ENCODE measurements around the gene WRNIP1. TPM values are rescaled to one million over a fixed set of nuclear protein-coding genes. Genes with fewer than 3 reads are reported as not detected.

WRNIP1 gene
- total and polyA plus RNA-seq, 9 of the 15 experiments (the other 6 are each of a cell fraction or from before 2014, with no cell fraction given), result 13.2 to 63.6 (median 48.6) TPM

DNA sequence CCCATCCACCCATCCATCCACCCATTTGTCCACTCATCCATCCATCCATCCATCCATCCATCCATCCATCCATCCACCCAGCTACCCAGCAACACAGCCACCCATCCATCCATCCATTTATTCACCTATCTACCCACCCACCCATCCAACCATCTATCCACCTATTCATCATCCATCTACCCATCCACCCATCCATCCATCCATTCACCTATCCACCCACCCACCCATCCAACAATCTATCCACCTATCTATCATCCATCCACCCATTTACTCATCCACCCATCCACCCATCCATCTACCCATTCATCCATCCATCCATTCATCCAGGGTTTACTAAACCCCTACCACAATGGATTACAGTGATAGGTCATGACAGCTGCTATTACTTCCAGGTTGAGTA is 69.1 kb downstream of the WRNIP1 start (continued):
- no peak for TF ChIP-seq ZNF121 (CRISPR knock-in tag; conservative IDR thresholded peaks at IDR 0.05)
- no peak for TF ChIP-seq MAZ (CRISPR knock-in tag; conservative IDR thresholded peaks at IDR 0.05 in 1 of 2, IDR thresholded peaks at IDR 0.05 in 1 of 2)
- TF ChIP-seq SREBF1 (IDR thresholded peaks at IDR 0.05; ENCODE audit: borderline replicate concordance, low read depth, low read length), result no peak
- peak; percentile 83; the same call in 1 of the 2 replicates for TF ChIP-seq HDGF (IDR thresholded peaks at IDR 0.05)
- TF ChIP-seq, protein P1, sequence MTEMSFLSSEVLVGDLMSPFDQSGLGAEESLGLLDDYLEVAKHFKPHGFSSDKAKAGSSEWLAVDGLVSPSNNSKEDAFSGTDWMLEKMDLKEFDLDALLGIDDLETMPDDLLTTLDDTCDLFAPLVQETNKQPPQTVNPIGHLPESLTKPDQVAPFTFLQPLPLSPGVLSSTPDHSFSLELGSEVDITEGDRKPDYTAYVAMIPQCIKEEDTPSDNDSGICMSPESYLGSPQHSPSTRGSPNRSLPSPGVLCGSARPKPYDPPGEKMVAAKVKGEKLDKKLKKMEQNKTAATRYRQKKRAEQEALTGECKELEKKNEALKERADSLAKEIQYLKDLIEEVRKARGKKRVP (CRISPR knock-in tag; IDR thresholded peaks at IDR 0.05), result no peak
- TF ChIP-seq, protein P2, sequence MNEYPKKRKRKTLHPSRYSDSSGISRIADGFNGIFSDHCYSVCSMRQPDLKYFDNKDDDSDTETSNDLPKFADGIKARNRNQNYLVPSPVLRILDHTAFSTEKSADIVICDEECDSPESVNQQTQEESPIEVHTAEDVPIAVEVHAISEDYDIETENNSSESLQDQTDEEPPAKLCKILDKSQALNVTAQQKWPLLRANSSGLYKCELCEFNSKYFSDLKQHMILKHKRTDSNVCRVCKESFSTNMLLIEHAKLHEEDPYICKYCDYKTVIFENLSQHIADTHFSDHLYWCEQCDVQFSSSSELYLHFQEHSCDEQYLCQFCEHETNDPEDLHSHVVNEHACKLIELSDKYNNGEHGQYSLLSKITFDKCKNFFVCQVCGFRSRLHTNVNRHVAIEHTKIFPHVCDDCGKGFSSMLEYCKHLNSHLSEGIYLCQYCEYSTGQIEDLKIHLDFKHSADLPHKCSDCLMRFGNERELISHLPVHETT (CRISPR knock-in tag; conservative IDR thresholded peaks at IDR 0.05 in 1 of 2, IDR thresholded peaks at IDR 0.05 in 1 of 2), result no peak
- TF ChIP-seq, protein P3, sequence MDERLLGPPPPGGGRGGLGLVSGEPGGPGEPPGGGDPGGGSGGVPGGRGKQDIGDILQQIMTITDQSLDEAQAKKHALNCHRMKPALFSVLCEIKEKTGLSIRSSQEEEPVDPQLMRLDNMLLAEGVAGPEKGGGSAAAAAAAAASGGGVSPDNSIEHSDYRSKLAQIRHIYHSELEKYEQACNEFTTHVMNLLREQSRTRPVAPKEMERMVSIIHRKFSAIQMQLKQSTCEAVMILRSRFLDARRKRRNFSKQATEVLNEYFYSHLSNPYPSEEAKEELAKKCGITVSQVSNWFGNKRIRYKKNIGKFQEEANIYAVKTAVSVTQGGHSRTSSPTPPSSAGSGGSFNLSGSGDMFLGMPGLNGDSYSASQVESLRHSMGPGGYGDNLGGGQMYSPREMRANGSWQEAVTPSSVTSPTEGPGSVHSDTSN (CRISPR knock-in tag; IDR thresholded peaks at IDR 0.05; ENCODE audit: low read depth), result no peak
- TF ChIP-seq, protein P3 (tag; conservative IDR thresholded peaks at IDR 0.05; ENCODE audit: low read depth), result no peak
- no peak for TF ChIP-seq HEY1 (CRISPR knock-in tag; IDR thresholded peaks at IDR 0.05; ENCODE audit: borderline replicate concordance)
- no peak for TF ChIP-seq ZNF41 (CRISPR knock-in tag; conservative IDR thresholded peaks at IDR 0.05)
- TF ChIP-seq JUN (IDR thresholded peaks at IDR 0.05; ENCODE audit: borderline replicate concordance, low read depth, low read length), result no peak
- no peak for TF ChIP-seq JUN (CRISPR knock-in tag; IDR thresholded peaks at IDR 0.05; ENCODE audit: borderline replicate concordance)
- no peak for TF ChIP-seq ZNF75A (CRISPR knock-in tag; IDR thresholded peaks at IDR 0.05)
- TF ChIP-seq GATA2 (CRISPR knock-in tag; IDR thresholded peaks at IDR 0.05), result no peak
- peak; percentile 69; the same call in 1 of the 2 replicates for TF ChIP-seq ZBTB26 (CRISPR knock-in tag; IDR thresholded peaks at IDR 0.05)
- no peak for TF ChIP-seq ZBTB34 (CRISPR knock-in tag; IDR thresholded peaks at IDR 0.05)
- TF ChIP-seq CREBBP (IDR thresholded peaks at IDR 0.05; ENCODE audit: low read depth, low read length), result peak; percentile 48
- TF ChIP-seq MEIS2 (IDR thresholded peaks at IDR 0.05; ENCODE audit: partially characterized antibody), result no peak
- no peak for TF ChIP-seq ZNF263 (CRISPR knock-in tag; IDR thresholded peaks at IDR 0.05; ENCODE audit: borderline replicate concordance)
